ENCODE data around the gene SCARB1.
A peak's percentile ranks its signal among the peaks of the same experiment; 100 is the strongest.

SCARB1 gene

GRCh38 chr12:124745891-124746570 lies 117.6 kb downstream of the SCARB1 start:
- peak; percentile 96 for DNase-seq (ENCODE audit: low spot score)

GRCh38 chr12:124745465-124745890 lies 118.2 kb downstream of the SCARB1 start:
- DNase-seq (ENCODE audit: low spot score), result no peak

GRCh38 chr12:124744659-124745464 lies 118.8 kb downstream of the SCARB1 start:
- no peak for DNase-seq (ENCODE audit: low spot score)

GRCh38 chr12:124744273-124744640 lies 119.4 kb downstream of the SCARB1 start:
- no peak for DNase-seq (ENCODE audit: low spot score)

GRCh38 chr12:124743479-124744272 lies 120.0 kb downstream of the SCARB1 start:
- DNase-seq (ENCODE audit: low spot score), result no peak

- DNase-seq (ENCODE audit: low spot score), result no peak
These were observed 121.0 kb downstream of the SCARB1 start for GRCh38 chr12:124742678-124743077.

- DNase-seq (ENCODE audit: low spot score), result no peak
These were observed 121.6 kb downstream of the SCARB1 start for GRCh38 chr12:124742111-124742510.

GRCh38 chr12:124741211-124741610 lies 122.5 kb downstream of the SCARB1 start:
- DNase-seq (ENCODE audit: low spot score), result no peak

GRCh38 chr12:124740691-124741137 lies 123.0 kb downstream of the SCARB1 start:
- no peak for DNase-seq (ENCODE audit: low spot score)

GRCh38 chr12:124739953-124740561 lies 123.6 kb downstream of the SCARB1 start:
- DNase-seq (ENCODE audit: low spot score), result no peak

- DNase-seq (ENCODE audit: low spot score), result peak; percentile 93
These were observed 124.8 kb downstream of the SCARB1 start for GRCh38 chr12:124738636-124739467.

GRCh38 chr12:124737772-124738635 lies 125.7 kb downstream of the SCARB1 start:
- no peak for DNase-seq (ENCODE audit: low spot score)

- no peak for DNase-seq (ENCODE audit: low spot score)
These were observed 126.6 kb downstream of the SCARB1 start for GRCh38 chr12:124737040-124737419.

GRCh38 chr12:124736115-124737039 lies 127.3 kb downstream of the SCARB1 start:
- no peak for DNase-seq (ENCODE audit: low spot score)

- DNase-seq (ENCODE audit: low spot score), result peak; percentile 91
These were observed 129.4 kb downstream of the SCARB1 start for GRCh38 chr12:124734224-124734788.

GRCh38 chr12:124733086-124733485 lies 130.6 kb downstream of the SCARB1 start:
- no peak for DNase-seq (ENCODE audit: low spot score)

- no peak for DNase-seq (ENCODE audit: low spot score)
These were observed 131.2 kb downstream of the SCARB1 start for GRCh38 chr12:124732275-124733075.

- no peak for DNase-seq (ENCODE audit: low spot score)
These were observed 131.8 kb downstream of the SCARB1 start for GRCh38 chr12:124731869-124732268.

Measured in ecto neural progenitor cell (in vitro differentiated cells).